Fibroblast of skin of left quadriceps (primary cell): Measurements from ENCODE around the gene CNPY1.

ENCODE experiments used
- DNase-seq, 2 experiments: peaks; one replicate each; pipeline ENCODE4 v3.0.0-alpha.2; 2013; ENCODE audit warnings: low read depth in 2 of 2

CNPY1 gene

GRCh38 chr7:155489862-155490696, 56.3 kb downstream of the CNPY1 start:
- DNase-seq: no peak

- DNase-seq: no peak
Observed at GRCh38 chr7:155489158-155489840, 57.1 kb downstream of the CNPY1 start.

- DNase-seq: no peak
Observed at GRCh38 chr7:155488483-155489127, 57.8 kb downstream of the CNPY1 start.

- no peak for DNase-seq
Observed at GRCh38 chr7:155487509-155488482, 58.6 kb downstream of the CNPY1 start.

- DNase-seq: no peak
Observed at GRCh38 chr7:155486783-155487508, 59.4 kb downstream of the CNPY1 start.

- no peak for DNase-seq
Observed at GRCh38 chr7:155484483-155485399, 61.6 kb downstream of the CNPY1 start.

- DNase-seq: no peak
Observed at GRCh38 chr7:155483868-155484325, 62.5 kb downstream of the CNPY1 start.

- DNase-seq: no peak
Observed at GRCh38 chr7:155483245-155483644, 63.1 kb downstream of the CNPY1 start.

- no peak for DNase-seq
Observed at GRCh38 chr7:155482511-155483183, 63.7 kb downstream of the CNPY1 start.

GRCh38 chr7:155481764-155482163, 64.6 kb downstream of the CNPY1 start:
- no peak for DNase-seq

- DNase-seq: no peak
Observed at GRCh38 chr7:155477476-155477875, 68.9 kb downstream of the CNPY1 start.

GRCh38 chr7:155471718-155472117, 74.6 kb downstream of the CNPY1 start:
- no peak for DNase-seq

- no peak for DNase-seq
Observed at GRCh38 chr7:155470686-155471638, 75.4 kb downstream of the CNPY1 start.

GRCh38 chr7:155470186-155470487, 76.2 kb downstream of the CNPY1 start:
- DNase-seq: no peak

GRCh38 chr7:155469311-155470185, 76.8 kb downstream of the CNPY1 start:
- DNase-seq: no peak

GRCh38 chr7:155468785-155469148, 77.6 kb downstream of the CNPY1 start:
- DNase-seq: no peak
